ENCODE measurements around the gene EPHB2. TPM values are rescaled to one million over a fixed set of nuclear protein-coding genes. Genes with fewer than 3 reads are reported as not detected.

The EPHB2 gene
- total RNA-seq, 2 donors from 2014 or later: 34.0 to 50.7 TPM

GRCh38 chr1:22763487-22764200 lies 53.0 kb downstream of the EPHB2 start:
- no peak for TF ChIP-seq CTCF (conservative IDR thresholded peaks at IDR 0.05)

GRCh38 chr1:22767852-22768251 lies 57.2 kb downstream of the EPHB2 start:
- TF ChIP-seq CTCF (conservative IDR thresholded peaks at IDR 0.05): no peak
- Histone ChIP-seq H3K36me3 (ENCODE audit: control insufficient read depth, insufficient read depth, low read length) (no peaks in the 10 kb centered on the region), H3K27ac (ENCODE audit: low read depth, low read length) (no peak overlapping the region), H3K9ac (ENCODE audit: extremely low read depth, low read length, poor library complexity, severe bottlenecking) (no peak overlapping the region), H3K4me3 (ENCODE audit: low read length) (no peak overlapping the region), H3K9me3 (ENCODE audit: control insufficient read depth, low read length) (no peaks in the 10 kb centered on the region), H3K27me3 (ENCODE audit: control insufficient read depth, insufficient read depth, low read length, poor library complexity, severe bottlenecking) (peaks cover 8% of the 10 kb centered on the region), H3K4me1 (ENCODE audit: control insufficient read depth, insufficient read depth, low read length) (no peaks in the 10 kb centered on the region)
- 85 to 88% methylated on average over 8 to 9 of the region's 9 CpGs for WGBS, 2 experiments (ENCODE audit: insufficient coverage in 1 of 2, insufficient read length in 1 of 2)
- Mint-ChIP-seq H3K4me1 (peaks cover 17% of the 10 kb centered on the region), H3K36me3 (ENCODE audit: low read depth) (no peaks in the 10 kb centered on the region), H3K9me3 (no peaks in the 10 kb centered on the region), H3K27me3 (ENCODE audit: insufficient read depth) (peaks cover 62% of the 10 kb centered on the region), H3K27ac (no peak overlapping the region), H3K4me3 (no peak overlapping the region)
- no peak for DNase-seq

More at GRCh38 chr1:22763487-22764200, 53.0 kb downstream of the EPHB2 start:
- Histone ChIP-seq H3K27ac (ENCODE audit: low read depth, low read length) (no peak overlapping the region), H3K4me3 (ENCODE audit: low read length) (no peak overlapping the region), H3K36me3 (ENCODE audit: control insufficient read depth, insufficient read depth, low read length) (no peaks in the 10 kb centered on the region), H3K4me1 (ENCODE audit: control insufficient read depth, insufficient read depth, low read length) (no peaks in the 10 kb centered on the region), H3K9me3 (ENCODE audit: control insufficient read depth, low read length) (no peaks in the 10 kb centered on the region), H3K27me3 (ENCODE audit: control insufficient read depth, insufficient read depth, low read length, poor library complexity, severe bottlenecking) (peaks cover 27% of the 10 kb centered on the region), H3K9ac (ENCODE audit: extremely low read depth, low read length, poor library complexity, severe bottlenecking) (no peak overlapping the region)
- Mint-ChIP-seq H3K9me3 (no peaks in the 10 kb centered on the region), H3K4me1 (peaks cover 8% of the 10 kb centered on the region), H3K27me3 (ENCODE audit: insufficient read depth) (peaks cover 70% of the 10 kb centered on the region), H3K36me3 (ENCODE audit: low read depth) (no peaks in the 10 kb centered on the region), H3K27ac (no peak overlapping the region), H3K4me3 (no peak overlapping the region)
- 84 to 94% methylated on average over 10 to 11 of the region's 11 CpGs for WGBS, 2 experiments (ENCODE audit: insufficient coverage in 1 of 2, insufficient read length in 1 of 2)
- DNase-seq: no peak

- no peak overlapping the region for H3K4me3 Mint-ChIP-seq
- Histone ChIP-seq H3K27me3 (ENCODE audit: control insufficient read depth, insufficient read depth, low read length, poor library complexity, severe bottlenecking) (peaks cover 6% of the 10 kb centered on the region), H3K4me3 (ENCODE audit: low read length) (no peak overlapping the region), H3K9me3 (ENCODE audit: control insufficient read depth, low read length) (no peaks in the 10 kb centered on the region), H3K4me1 (ENCODE audit: control insufficient read depth, insufficient read depth, low read length) (no peaks in the 10 kb centered on the region), H3K9ac (ENCODE audit: extremely low read depth, low read length, poor library complexity, severe bottlenecking) (no peak overlapping the region), H3K27ac (ENCODE audit: low read depth, low read length) (no peak overlapping the region), H3K36me3 (ENCODE audit: control insufficient read depth, insufficient read depth, low read length) (no peaks in the 10 kb centered on the region)
- H3K36me3 Mint-ChIP-seq (ENCODE audit: low read depth): no peaks in the 10 kb centered on the region
- TF ChIP-seq CTCF (conservative IDR thresholded peaks at IDR 0.05): no peak
- no peak for DNase-seq
- WGBS, 2 experiments (ENCODE audit: insufficient coverage in 1 of 2, insufficient read length in 1 of 2): 94 to 95% methylated on average over 6 of the region's 6 CpGs
- H3K27me3 Mint-ChIP-seq (ENCODE audit: insufficient read depth): peaks cover 56% of the 10 kb centered on the region
- no peaks in the 10 kb centered on the region for H3K9me3 Mint-ChIP-seq
- no peak overlapping the region for H3K27ac Mint-ChIP-seq
- H3K4me1 Mint-ChIP-seq: peaks cover 13% of the 10 kb centered on the region
Measured at GRCh38 chr1:22769932-22770331, 59.3 kb downstream of the EPHB2 start.
